Transverse colon (tissue), 4 donors: ENCODE results near the gene AXIN1. TPM values are rescaled to one million over a fixed set of nuclear protein-coding genes. Genes with fewer than 3 reads are reported as not detected.

Source experiments
- DNase-seq: peaks from one replicate; pipeline ENCODE4 v3.0.0-alpha.2; 2019
- H3K27ac ChIP-seq, 4 donors: fragments of 200-600 bp; sonication (generic); 2 replicates each; pipeline ENCODE4 v1.5.1; 2016 to 2018; ENCODE audit warnings: inconsistent platforms in 4 of 4
- H3K27me3 ChIP-seq: fragments of 200-600 bp; sonication (generic); 2 replicates; pipeline ENCODE4 v1.5.1; 2017; ENCODE audit warnings: inconsistent platforms
- H3K36me3 ChIP-seq, 4 donors: fragments of 200-600 bp; sonication (generic); 2 replicates each; pipeline ENCODE4 v1.5.1; 2017 to 2019; ENCODE audit warnings: inconsistent platforms in 4 of 4
- H3K4me1 ChIP-seq, 4 donors: fragments of 200-600 bp; sonication (generic); 2 replicates each; pipeline ENCODE4 v1.5.1; 2017 to 2020; ENCODE audit warnings: inconsistent platforms in 4 of 4
- H3K4me3 ChIP-seq, 4 donors: fragments of 200-600 bp; sonication (generic); 1 replicate in 1 of 4; 2 replicates in 3 of 4; pipeline versions ENCODE4 v1.5.1 to v1.6.1; 2017 to 2019; ENCODE audit warnings: inconsistent platforms in 4 of 4
- H3K9me3 ChIP-seq, 2 donors: fragments of 200-600 bp; sonication (generic); 2 replicates each; pipeline ENCODE4 v1.5.1; 2017 to 2019; ENCODE audit warnings: inconsistent platforms in 2 of 2
- EP300 ChIP-seq: sonication (generic); formaldehyde crosslinking; IDR thresholded peaks from one replicate; pipeline ENCODE4 v1.6.1; 2017; ENCODE audit warnings: antibody characterized with exemption, low read depth
- POLR2A ChIP-seq: fragments of 450-650 bp; IDR thresholded peaks from one replicate; pipeline ENCODE4 v1.6.1; 2016; ENCODE audit warnings: antibody characterized with exemption, mild to moderate bottlenecking, moderate library complexity
- POLR2AphosphoS5 ChIP-seq, 3 donors: sonication (generic); formaldehyde crosslinking; IDR thresholded peaks; one replicate each; pipeline ENCODE4 v1.6.1; 2016; ENCODE audit warnings: antibody characterized with exemption in 3 of 3
- WGBS, 2 donors: methylation state at CpG; one replicate each; pipeline ENCODE4 v1.1.5; 2018; ENCODE audit warnings: low coverage in 1 of 2; 5-methylcytosine and 5-hydroxymethylcytosine counted together
- in situ Hi-C, 4 donors: fragments of 200-750 bp; cut with MboI; loops; one replicate each; pipeline versions ENCODE4 v1.15.0 to v1.15.1; 2017; ENCODE audit warnings: low sequenced_read_pairs in 3 of 4, low pct_ligation_motif_present in 1 of 4, low pct_unique_long_range_greater_than_20kb in 1 of 4
- intact Hi-C: fragments of 100-400 bp; cut with DNase I; formaldehyde crosslinking; loops from one replicate; pipeline ENCODE4 v1.15.1; 2023; ENCODE audit warnings: low total_unique reads
- total RNA-seq, 4 donors: library from RNA; depleted of rRNA; stranded (reverse); fragments of >200 nt; gene quantifications; one replicate each; pipeline ENCODE4 v1.1.0, GENCODE V29; 2016
- TF ChIP-seq, protein P1 (sequence below), 5 experiments: fragments of 200-600 bp in 3 of 5; fragments of 450-650 bp in 2 of 5; sonication (generic) in 3 of 5; IDR thresholded peaks; 1 replicate in 2 of 5; 2 replicates in 3 of 5; pipeline ENCODE4 v1.5.1; 2016 to 2017; ENCODE audit warnings: antibody characterized with exemption in 5 of 5, inconsistent platforms in 3 of 5, mild to moderate bottlenecking in 2 of 5, moderate library complexity in 1 of 5

Gene AXIN1, protein sequence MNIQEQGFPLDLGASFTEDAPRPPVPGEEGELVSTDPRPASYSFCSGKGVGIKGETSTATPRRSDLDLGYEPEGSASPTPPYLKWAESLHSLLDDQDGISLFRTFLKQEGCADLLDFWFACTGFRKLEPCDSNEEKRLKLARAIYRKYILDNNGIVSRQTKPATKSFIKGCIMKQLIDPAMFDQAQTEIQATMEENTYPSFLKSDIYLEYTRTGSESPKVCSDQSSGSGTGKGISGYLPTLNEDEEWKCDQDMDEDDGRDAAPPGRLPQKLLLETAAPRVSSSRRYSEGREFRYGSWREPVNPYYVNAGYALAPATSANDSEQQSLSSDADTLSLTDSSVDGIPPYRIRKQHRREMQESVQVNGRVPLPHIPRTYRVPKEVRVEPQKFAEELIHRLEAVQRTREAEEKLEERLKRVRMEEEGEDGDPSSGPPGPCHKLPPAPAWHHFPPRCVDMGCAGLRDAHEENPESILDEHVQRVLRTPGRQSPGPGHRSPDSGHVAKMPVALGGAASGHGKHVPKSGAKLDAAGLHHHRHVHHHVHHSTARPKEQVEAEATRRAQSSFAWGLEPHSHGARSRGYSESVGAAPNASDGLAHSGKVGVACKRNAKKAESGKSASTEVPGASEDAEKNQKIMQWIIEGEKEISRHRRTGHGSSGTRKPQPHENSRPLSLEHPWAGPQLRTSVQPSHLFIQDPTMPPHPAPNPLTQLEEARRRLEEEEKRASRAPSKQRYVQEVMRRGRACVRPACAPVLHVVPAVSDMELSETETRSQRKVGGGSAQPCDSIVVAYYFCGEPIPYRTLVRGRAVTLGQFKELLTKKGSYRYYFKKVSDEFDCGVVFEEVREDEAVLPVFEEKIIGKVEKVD
- 10 to 100 TPM; 41.4 to 73.7 (median 58.7) TPM for total RNA-seq

DNA sequence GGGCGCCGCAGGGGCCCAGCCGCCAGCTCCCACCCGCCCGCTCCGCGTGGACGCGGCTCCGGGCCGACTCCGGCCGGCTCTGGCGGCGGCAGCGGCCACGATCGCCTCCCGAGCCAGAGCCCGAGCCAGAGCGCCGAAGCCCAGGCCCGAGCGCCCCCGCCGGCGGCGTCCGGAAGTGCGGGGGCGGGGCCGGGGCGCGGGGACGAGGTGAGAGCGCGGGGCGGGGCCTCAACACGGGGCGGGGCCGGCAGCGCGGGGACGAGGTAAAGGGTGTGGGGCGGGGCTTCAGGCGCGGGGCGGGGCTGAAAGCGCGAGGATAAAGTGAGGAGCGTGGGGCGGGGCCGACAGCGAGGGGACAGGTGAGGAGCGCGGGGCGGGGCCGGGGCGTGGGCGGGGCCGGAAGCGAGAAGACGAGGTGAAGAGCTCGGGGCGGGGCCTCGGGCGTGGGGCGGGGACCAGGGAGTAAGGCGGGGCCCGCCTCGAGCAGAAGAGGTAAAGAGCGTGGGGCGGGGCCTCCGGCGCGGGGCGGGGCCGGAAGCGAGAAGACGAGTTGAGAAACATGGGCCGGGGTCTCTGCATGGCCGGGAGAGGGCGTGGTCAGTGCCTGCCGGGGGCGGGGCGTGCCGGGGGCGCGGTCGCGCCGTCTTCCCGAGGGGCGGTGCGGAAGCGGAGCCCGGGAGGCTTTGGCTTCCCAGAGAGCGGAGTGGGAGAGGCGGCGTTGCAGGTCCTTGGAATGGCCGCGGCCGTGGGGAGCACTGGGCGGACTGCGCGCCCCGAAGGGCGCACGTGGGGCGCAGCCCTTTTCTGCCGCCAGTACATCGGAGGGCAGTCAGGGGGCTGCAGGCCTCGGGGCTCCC, at the start of gene AXIN1:
Gene AXIN1 (minus strand): TSS at position 177 of the 857 bp plus-strand sequence. CDS start 5,698 bp downstream, outside the sequence.
- H3K27ac ChIP-seq = peak within 1 kb of the TSS; percentile 80 to 91 (median 85)
- TF ChIP-seq POLR2AphosphoS5 (IDR thresholded peaks at IDR 0.05) = peak; percentile 60 to 76 (median 73)
- TF ChIP-seq POLR2A = peak; percentile 85
- TF ChIP-seq, protein P1, sequence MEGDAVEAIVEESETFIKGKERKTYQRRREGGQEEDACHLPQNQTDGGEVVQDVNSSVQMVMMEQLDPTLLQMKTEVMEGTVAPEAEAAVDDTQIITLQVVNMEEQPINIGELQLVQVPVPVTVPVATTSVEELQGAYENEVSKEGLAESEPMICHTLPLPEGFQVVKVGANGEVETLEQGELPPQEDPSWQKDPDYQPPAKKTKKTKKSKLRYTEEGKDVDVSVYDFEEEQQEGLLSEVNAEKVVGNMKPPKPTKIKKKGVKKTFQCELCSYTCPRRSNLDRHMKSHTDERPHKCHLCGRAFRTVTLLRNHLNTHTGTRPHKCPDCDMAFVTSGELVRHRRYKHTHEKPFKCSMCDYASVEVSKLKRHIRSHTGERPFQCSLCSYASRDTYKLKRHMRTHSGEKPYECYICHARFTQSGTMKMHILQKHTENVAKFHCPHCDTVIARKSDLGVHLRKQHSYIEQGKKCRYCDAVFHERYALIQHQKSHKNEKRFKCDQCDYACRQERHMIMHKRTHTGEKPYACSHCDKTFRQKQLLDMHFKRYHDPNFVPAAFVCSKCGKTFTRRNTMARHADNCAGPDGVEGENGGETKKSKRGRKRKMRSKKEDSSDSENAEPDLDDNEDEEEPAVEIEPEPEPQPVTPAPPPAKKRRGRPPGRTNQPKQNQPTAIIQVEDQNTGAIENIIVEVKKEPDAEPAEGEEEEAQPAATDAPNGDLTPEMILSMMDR (IDR thresholded peaks at IDR 0.05) = peak in 3 of 5 experiments; percentile 47 to 62 (median 56)
- no peak for TF ChIP-seq EP300
- H3K9me3 ChIP-seq = no peaks in the 10 kb centered on the region
- 0 to 2% methylated on average over 18 to 56 of the region's 113 CpGs for WGBS, 2 donors
- no peaks in the 10 kb centered on the region for H3K27me3 ChIP-seq
- intact Hi-C loops = loop anchor here (10.0 kb wide), 1 partner anchor 108 kb away; no protein-coding TSS in a partner anchor
- H3K36me3 ChIP-seq = no peaks in the 10 kb centered on the region
- H3K4me1 ChIP-seq = peaks cover 0 to 26% (median 22%) of the 10 kb centered on the region in 4 donors
- DNase-seq = peak; percentile 100
- peak within 1 kb of the TSS; percentile 65 to 94 (median 80) for H3K4me3 ChIP-seq
- in situ Hi-C loops = no loop called here

DNA sequence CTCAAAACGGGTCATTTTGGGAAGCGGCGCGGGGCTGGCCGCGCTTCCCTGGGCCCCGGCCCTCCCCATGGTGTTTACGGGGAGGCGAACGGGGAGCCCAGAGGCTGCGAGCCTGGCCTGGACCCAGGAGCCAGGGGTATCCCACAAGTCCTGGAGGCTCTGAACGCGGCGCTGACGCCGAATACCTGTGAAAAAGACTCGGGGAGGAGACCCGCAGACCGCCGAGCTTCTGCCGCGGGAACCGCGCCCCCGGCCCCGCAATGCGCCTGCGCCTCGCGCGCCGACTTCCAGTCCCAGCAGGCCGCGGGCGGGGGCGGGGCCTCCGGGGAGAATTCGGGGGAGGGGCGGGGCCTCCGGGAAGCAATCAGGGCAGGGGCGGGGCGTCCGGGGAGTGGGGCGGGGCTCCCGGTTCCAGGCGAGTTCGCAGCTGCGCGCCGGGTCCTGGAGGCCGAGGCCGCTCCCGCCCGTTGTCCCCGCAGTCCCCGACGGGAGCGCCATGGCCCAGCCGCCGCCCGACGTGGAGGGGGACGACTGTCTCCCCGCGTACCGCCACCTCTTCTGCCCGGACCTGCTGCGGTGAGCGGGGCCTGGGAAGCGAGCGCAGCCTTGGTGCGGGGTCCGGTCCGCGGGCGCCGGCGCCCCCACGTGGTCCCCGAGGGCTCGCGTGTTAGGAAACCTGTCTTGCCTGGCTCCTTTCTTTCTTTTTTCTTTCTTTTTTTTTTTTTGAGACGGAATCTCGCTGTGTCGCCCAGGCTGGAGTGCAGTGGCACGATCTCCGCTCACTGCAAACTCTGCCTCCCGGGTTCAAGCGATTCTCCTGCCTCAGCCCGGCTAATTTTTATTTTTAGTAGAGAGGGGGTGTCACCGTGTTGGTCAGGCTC, 49.2 kb upstream of the AXIN1 start, which contains the start of gene DECR2:
Gene DECR2 (plus strand): TSS at position 418 of the 881 bp plus-strand sequence. CDS start 79 bp downstream, at position 497.
- Histone ChIP-seq H3K36me3 (no peaks in the 10 kb centered on the region), H3K4me1 (peaks cover 6 to 34% (median 17%) of the 10 kb centered on the region in 4 donors), H3K27me3 (no peaks in the 10 kb centered on the region), H3K27ac (peak within 1 kb of the TSS; percentile 91 to 99 (median 94)), H3K9me3 (no peaks in the 10 kb centered on the region), H3K4me3 (peak within 1 kb of the TSS; percentile 79 to 99 (median 89))
- intact Hi-C loops = no loop called here
- in situ Hi-C loops = no loop called here
- WGBS, 2 donors = 0 to 2% methylated on average over 12 to 31 of the region's 91 CpGs
- TF ChIP-seq POLR2A (peak; percentile 79), EP300 (no peak), POLR2AphosphoS5 (IDR thresholded peaks at IDR 0.05) (peak; percentile 86 to 93 (median 91))
- TF ChIP-seq, protein P1 (IDR thresholded peaks at IDR 0.05) = peak; percentile 27 to 50 (median 47)
- DNase-seq = peak; percentile 98

DNA sequence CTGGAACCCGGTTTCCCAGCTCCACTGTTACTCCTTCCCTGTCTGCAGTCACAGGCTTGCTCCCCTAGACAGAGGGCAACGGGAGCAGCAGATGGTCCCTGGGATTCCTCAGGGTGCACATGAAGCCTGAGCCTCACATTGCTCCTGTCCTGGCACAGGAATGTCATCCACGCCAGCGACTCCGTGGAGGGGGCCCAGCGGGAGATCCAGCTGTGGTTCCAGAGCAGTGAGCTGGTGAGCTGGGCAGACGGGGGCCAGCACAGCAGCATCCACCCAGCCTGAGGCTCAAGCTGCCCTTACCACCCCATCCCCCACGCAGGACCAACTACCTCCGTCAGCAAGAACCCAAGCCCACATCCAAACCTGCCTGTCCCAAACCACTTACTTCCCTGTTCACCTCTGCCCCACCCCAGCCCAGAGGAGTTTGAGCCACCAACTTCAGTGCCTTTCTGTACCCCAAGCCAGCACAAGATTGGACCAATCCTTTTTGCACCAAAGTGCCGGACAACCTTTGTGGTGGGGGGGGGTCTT, 47.6 kb upstream of the AXIN1 start:
- H3K4me1 ChIP-seq = peaks cover 6 to 44% (median 21%) of the 10 kb centered on the region in 4 donors
- no peaks in the 10 kb centered on the region for H3K36me3 ChIP-seq
- no peaks in the 10 kb centered on the region for H3K27me3 ChIP-seq
- no peak for DNase-seq
- no peaks in the 10 kb centered on the region for H3K9me3 ChIP-seq
- in situ Hi-C loops = no loop called here
- TF ChIP-seq POLR2AphosphoS5 (IDR thresholded peaks at IDR 0.05) (no peak), EP300 (no peak), POLR2A (no peak)
- TF ChIP-seq, protein P1 (IDR thresholded peaks at IDR 0.05) = no peak
- intact Hi-C loops = no loop called here
- 57% methylated on average over 9 of the region's 10 CpGs; no CpG with 5 or more reads in 1 of the 2 donors for WGBS, 2 donors
- H3K27ac ChIP-seq = peak overlapping the region; percentile 91 to 99 (median 94)
- H3K4me3 ChIP-seq = no peak overlapping the region
